K562 (cell line): ENCODE data around the gene RPL28. TPM values are rescaled to one million over a fixed set of nuclear protein-coding genes. Genes with fewer than 3 reads are reported as not detected.
A peak's percentile ranks its signal among the peaks of the same experiment; 100 is the strongest.

Experiments
- ATAC-seq: fragments of 200-7000 bp; cut with Tn5 transposase; 3 replicates; pipeline ENCODE4 v1.9.1; 2020; ENCODE audit warnings: moderate library complexity
- BruUV-seq: library from RNA; stranded (reverse); fragments of 400-500 nt; replicated peaks from 2 replicates; lab custom pipeline; 2021; lab: Mats Ljungman, UMichigan
- CTCF ChIA-PET: fragments of 300-600 bp; formaldehyde crosslinking; extraction: SDS; loops from one replicate; lab custom pipeline; 2021; ENCODE audit warnings: low intra/inter-chr PET ratio; lab: Yijun Ruan, JAX
- POLR2A ChIA-PET: fragments of 300-600, 350-650 bp; sonication (Branson Sonifier 250); formaldehyde crosslinking; extraction: SDS; loops from one replicate; lab custom pipeline; 2021; ENCODE audit warnings: antibody characterized with exemption, inconsistent platforms; lab: Yijun Ruan, JAX
- DNase-seq, 4 experiments: peaks; one replicate each; pipeline versions ENCODE4 v3.0.0 to v3.0.0-alpha.2; 2011 to 2018; ENCODE audit warnings: low spot score in 3 of 4, mixed read lengths in 3 of 4; ENCODE audit errors: extremely low read depth in 1 of 4
- FAIRE-seq: peaks from 2 replicates; lab custom pipeline; 2011; peaks lifted over from hg19 to GRCh38; lab: Jason Lieb, UNC
- H2AFZ ChIP-seq: 2 replicates; pipeline ENCODE4 v1.6.0; 2011; ENCODE audit warnings: low read depth, low read length, control low read depth, inconsistent platforms
- H3K27ac ChIP-seq: fragments of 200-600 bp; 3 replicates; pipeline ENCODE4 v1.8.0; 2011; ENCODE audit warnings: low read depth, mild to moderate bottlenecking, control low read depth, inconsistent platforms, low read length, moderate library complexity, mixed read lengths; ENCODE audit errors: extremely low read depth
- H3K27me3 ChIP-seq, 2 experiments: fragments of 300-600 bp in 1 of 2; 2 replicates in 1 of 2; 3 replicates in 1 of 2; pipeline versions ENCODE4 v1.6.0 to v1.8.0; 2011; ENCODE audit warnings: inconsistent platforms in 2 of 2, low read length in 2 of 2, mild to moderate bottlenecking in 1 of 2, mixed read lengths in 1 of 2, moderate library complexity in 1 of 2; ENCODE audit not compliant: control insufficient read depth in 2 of 2, insufficient read depth in 2 of 2
- H3K36me3 ChIP-seq: fragments of 300-600 bp; 3 replicates; pipeline ENCODE4 v1.8.0; 2011; ENCODE audit warnings: mild to moderate bottlenecking, low read length, inconsistent platforms; ENCODE audit not compliant: control insufficient read depth, insufficient read depth
- H3K4me1 ChIP-seq, 2 experiments: fragments of 200-600 bp in 1 of 2; replicated peaks in 1 of 2; 2 replicates in 1 of 2; 3 replicates in 1 of 2; pipeline versions ENCODE4 v1.5.1 to v1.8.0; 2011; ENCODE audit warnings: inconsistent platforms in 2 of 2, low read length in 2 of 2, mild to moderate bottlenecking in 1 of 2, mixed read lengths in 1 of 2, moderate library complexity in 1 of 2; ENCODE audit not compliant: control insufficient read depth in 2 of 2, insufficient read depth in 2 of 2
- H3K4me2 ChIP-seq: 2 replicates; pipeline ENCODE4 v1.6.1; 2011; ENCODE audit warnings: low read length, control low read depth, inconsistent platforms, mixed read lengths; ENCODE audit not compliant: insufficient read depth
- H3K4me3 ChIP-seq: fragments of 200-600 bp; sonication (generic), shearing (Covaris generic); 2 replicates; pipeline ENCODE4 v1.5.1; 2016; ENCODE audit warnings: control low read depth, inconsistent platforms
- H3K79me2 ChIP-seq: fragments of 200-600 bp; 3 replicates; pipeline ENCODE4 v1.8.0; 2011; ENCODE audit warnings: low read length, inconsistent platforms; ENCODE audit not compliant: control insufficient read depth, insufficient read depth
- H3K9ac ChIP-seq, 2 experiments: 2 replicates each; pipeline versions ENCODE4 v1.6.0 to v1.6.1; 2011; ENCODE audit warnings: low read depth in 2 of 2, low read length in 2 of 2, control low read depth in 1 of 2, inconsistent platforms in 1 of 2, mild to moderate bottlenecking in 1 of 2, mixed read lengths in 1 of 2; ENCODE audit not compliant: insufficient read depth in 1 of 2
- H3K9me1 ChIP-seq: one replicate; pipeline ENCODE4 v1.6.0; 2011; ENCODE audit warnings: inconsistent platforms, mild to moderate bottlenecking, low read length, moderate library complexity; ENCODE audit not compliant: control insufficient read depth, insufficient read depth
- H3K9me3 ChIP-seq: replicated peaks from 2 replicates; pipeline ENCODE4 v1.5.1; 2011; ENCODE audit warnings: low read depth, low read length, inconsistent platforms; ENCODE audit not compliant: control insufficient read depth, insufficient read depth
- H4K20me1 ChIP-seq: replicated peaks from 2 replicates; pipeline ENCODE4 v1.6.1; 2011; ENCODE audit warnings: low read length, inconsistent platforms, mixed read lengths; ENCODE audit not compliant: control insufficient read depth, insufficient read depth
- PCBP1 ChIP-seq: fragments of 200-400 bp; formaldehyde crosslinking; IDR thresholded peaks from 2 replicates; pipeline ENCODE4 v1.6.1; 2018; ENCODE audit warnings: mild to moderate bottlenecking, low read depth, low read length; ENCODE audit not compliant: poor library complexity, severe bottlenecking
- PYGO2 ChIP-seq: fragments of 450-650 bp; IDR thresholded peaks from 2 replicates; pipeline ENCODE4 v1.6.1; 2016; ENCODE audit warnings: mild to moderate bottlenecking, missing genetic modification characterization, moderate library complexity, missing compliant biosample characterization
- ZBTB7A ChIP-seq: IDR thresholded peaks from 2 replicates; pipeline ENCODE4 v1.6.1; 2011; ENCODE audit warnings: low read depth, mild to moderate bottlenecking, low read length, moderate library complexity, borderline replicate concordance; ENCODE audit not compliant: control insufficient read depth
- ZNF740 ChIP-seq, 3 experiments: fragments of 200-800 bp in 1 of 3; sonication (Bioruptor generic) in 1 of 3; sonication (generic) in 1 of 3; formaldehyde crosslinking in 1 of 3; IDR thresholded peaks; 2 replicates each; pipeline versions ENCODE4 v1.6.1 to v1.8.0; 2016 to 2022; ENCODE audit warnings: mild to moderate bottlenecking in 2 of 3, missing compliant biosample characterization in 2 of 3, missing genetic modification characterization in 2 of 3, missing genetic modification reagents in 1 of 3
- WGBS: fragments of 100-300 bp; shearing (Covaris generic); methylation state at CpG from one replicate; pipeline ENCODE4 v1.1.6; 2016; ENCODE audit warnings: low coverage, mixed read lengths; ENCODE audit not compliant: insufficient coverage; ENCODE audit errors: missing lambda C conversion rate; 5-methylcytosine and 5-hydroxymethylcytosine counted together
- in situ Hi-C: fragments of 300-500 bp; cut with MboI; formaldehyde crosslinking; loops from 4 replicates; pipeline ENCODE4 v1.15.0; 2018; ENCODE audit warnings: inconsistent platforms, mixed read lengths
- intact Hi-C: fragments of 100-400 bp; cut with micrococcal nuclease; formaldehyde crosslinking; loops from 2 replicates; pipeline ENCODE4 v1.14.2; 2022
- polyA plus RNA-seq, 8 experiments: library from polyadenylated mRNA; depleted of rRNA in 4 of 8; stranded (reverse) in 5 of 8; unstranded in 3 of 8; fragments of >200 nt; fragmentation: Nextera tagmentation in 2 of 8; fragmentation: Illumina TruSeq in 1 of 8; extraction: Ambion mirVana in 2 of 8; extraction: Trizol in 1 of 8; gene quantifications; 2 replicates each; pipeline versions ENCODE4 v1.2.1 to v1.2.3, GENCODE V29; 2011 to 2014; ENCODE audit warnings: inconsistent platforms in 1 of 8, missing spikeins in 1 of 8
- total RNA-seq, 7 experiments: library from RNA; depleted of rRNA in 6 of 7; stranded (reverse); fragments of >200 nt in 6 of 7; fragmentation: Illumina TruSeq in 2 of 7; extraction: Trizol in 2 of 7; gene quantifications; 2 replicates each; pipeline versions ENCODE4 v1.2.1 to v1.2.3, GENCODE V29; 2011 to 2021; ENCODE audit warnings: low replicate concordance in 1 of 7

Gene RPL28
- total and polyA plus RNA-seq, 9 of the 15 experiments (the other 6 are each of a cell fraction or from before 2014, with no cell fraction given) = 124 to 3,106 (median 622) TPM

GRCh38 chr19:55373993-55374757, 11.6 kb upstream of the RPL28 start:
- ATAC-seq = peak; percentile 4; the same call in 1 of the 3 replicates
- no peak overlapping the region for H3K4me2 ChIP-seq

More at GRCh38 chr19:55373993-55374757, 11.6 kb upstream of the RPL28 start:
- Histone ChIP-seq H2AFZ (no peak overlapping the region), H3K9me3 (no peaks in the 10 kb centered on the region), H3K79me2 (no peaks in the 10 kb centered on the region), H3K9ac (peak overlapping the region in 1 of 2 experiments; percentile 83; a peak in 2 of 4 replicates), H3K4me1 (peaks cover 10 to 73% of the 10 kb centered on the region in 2 experiments; a peak in 4 of 5 replicates), H4K20me1 (no peaks in the 10 kb centered on the region), H3K36me3 (no peaks in the 10 kb centered on the region)
- WGBS = 33% methylated on average over 12 of the region's 31 CpGs
- DNase-seq (no peak), FAIRE-seq (no peak)
- intact Hi-C loops = no loop called here
- POLR2A ChIA-PET = interaction anchor here (0.7 to 1.0 kb wide), 2 partner anchors 9 to 20 kb away, joined by 3 to 5 read pairs; partner anchors contain the start of gene TMEM238
- BruUV-seq = no TSS peak
- TF ChIP-seq PCBP1 (peak; percentile 49), PYGO2 (tag) (no peak), ZNF740 (CRISPR knock-in tag; IDR thresholded peaks at IDR 0.05) (0 out of 2 replicates have a peak, but pooled peaks have one; percentile 50), ZNF740 (tag; IDR thresholded peaks at IDR 0.05) (no peak), ZBTB7A (0 out of 2 replicates have a peak, but pooled peaks have one; percentile 16)
- TF ChIP-seq, all 486 proteins: peak for 3
- CTCF ChIA-PET = no interaction called here
- Histone ChIP-seq H3K4me3 (no peak overlapping the region), H3K9me1 (no peaks in the 10 kb centered on the region), H3K27me3 (peaks cover 11% of the 10 kb centered on the region in 2 experiments; a peak in 4 of 5 replicates), H3K27ac (0 out of 3 replicates have a peak overlapping the region, but pooled peaks have one; percentile 28)
- in situ Hi-C loops = no loop called here
